Midbrain (tissue), 1 donor: ENCODE measurements around the gene RASA3.
A peak's percentile ranks its signal among the peaks of the same experiment; 100 is the strongest.
"Not testable (repeated sequence)": the region's sequence is repeated elsewhere in the genome, so short reads cannot be mapped to it uniquely, and the experiment has no call there.

ENCODE experiments used
- DNase-seq: peaks from one replicate; lab custom pipeline; 2025; lab: John Stamatoyannopoulos, UW

Gene RASA3

GRCh38 chr13:114002009-114002544 is 130.3 kb downstream of the RASA3 start:
- DNase-seq, result no peak

GRCh38 chr13:114001331-114002008 is 131.0 kb downstream of the RASA3 start:
- no peak for DNase-seq

DNA sequence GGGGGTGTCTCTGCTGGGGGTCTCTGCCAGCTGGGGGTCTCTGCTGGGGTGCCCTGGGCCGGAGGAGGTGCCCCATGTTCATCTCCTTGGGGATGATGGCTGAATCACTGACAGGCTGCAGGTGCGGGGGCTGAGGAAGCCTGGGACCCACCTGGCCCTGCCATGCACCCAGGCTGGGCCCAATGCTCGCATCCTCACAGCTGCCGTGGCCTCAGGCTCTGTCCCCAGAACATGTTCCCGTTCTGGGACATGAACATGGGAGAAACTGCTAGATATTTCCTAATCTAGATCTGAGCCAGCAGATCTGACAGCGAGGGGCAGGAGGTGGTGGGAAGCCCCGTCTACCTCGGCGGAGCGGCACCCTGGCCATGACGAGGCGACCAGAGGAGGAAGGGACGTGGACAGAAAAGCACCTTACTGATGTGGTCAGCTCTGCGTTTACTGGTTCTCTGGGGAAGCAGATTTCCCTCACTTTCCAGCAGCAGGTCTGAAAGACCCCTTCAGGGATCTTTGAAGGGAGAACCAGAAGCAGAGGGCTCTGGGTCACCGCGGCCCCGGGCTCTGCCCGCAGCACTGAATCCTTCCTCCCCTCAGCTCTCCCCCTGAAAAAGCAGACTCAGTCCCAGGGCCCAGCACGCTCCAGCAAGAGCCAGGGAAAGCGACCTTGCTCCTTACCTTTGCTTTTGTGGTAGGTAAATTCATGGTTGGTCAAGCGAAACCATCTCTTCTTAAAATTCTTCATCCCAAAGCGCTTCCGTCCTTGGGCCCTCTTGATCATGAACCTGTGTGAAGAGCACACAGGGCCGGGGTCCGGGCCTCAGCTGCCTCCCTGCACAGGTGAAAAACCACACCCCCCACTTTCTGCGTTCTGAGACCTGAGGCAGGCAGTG is 132.0 kb downstream of the RASA3 start:
- no peak for DNase-seq

DNA sequence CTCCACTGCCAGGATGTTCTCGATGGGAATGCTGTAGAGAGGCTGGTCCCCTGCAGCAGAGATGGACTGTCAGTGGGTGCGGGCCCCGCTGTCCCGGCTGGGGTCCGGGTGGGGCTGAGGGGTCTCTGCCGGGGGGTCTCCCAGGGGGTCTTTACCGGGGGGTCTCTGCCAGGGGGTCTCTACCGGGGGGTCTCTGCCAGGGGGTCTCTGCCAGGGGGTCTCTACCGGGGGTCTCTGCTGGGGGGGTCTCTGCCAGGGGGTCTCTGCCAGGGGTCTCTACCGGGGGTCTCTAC is 132.9 kb downstream of the RASA3 start:
- DNase-seq, result no peak

- DNase-seq, result no peak
These were observed 133.4 kb downstream of the RASA3 start for GRCh38 chr13:113998781-113999617.

- DNase-seq, result no peak
These were observed 134.3 kb downstream of the RASA3 start for GRCh38 chr13:113997845-113998751.

DNA sequence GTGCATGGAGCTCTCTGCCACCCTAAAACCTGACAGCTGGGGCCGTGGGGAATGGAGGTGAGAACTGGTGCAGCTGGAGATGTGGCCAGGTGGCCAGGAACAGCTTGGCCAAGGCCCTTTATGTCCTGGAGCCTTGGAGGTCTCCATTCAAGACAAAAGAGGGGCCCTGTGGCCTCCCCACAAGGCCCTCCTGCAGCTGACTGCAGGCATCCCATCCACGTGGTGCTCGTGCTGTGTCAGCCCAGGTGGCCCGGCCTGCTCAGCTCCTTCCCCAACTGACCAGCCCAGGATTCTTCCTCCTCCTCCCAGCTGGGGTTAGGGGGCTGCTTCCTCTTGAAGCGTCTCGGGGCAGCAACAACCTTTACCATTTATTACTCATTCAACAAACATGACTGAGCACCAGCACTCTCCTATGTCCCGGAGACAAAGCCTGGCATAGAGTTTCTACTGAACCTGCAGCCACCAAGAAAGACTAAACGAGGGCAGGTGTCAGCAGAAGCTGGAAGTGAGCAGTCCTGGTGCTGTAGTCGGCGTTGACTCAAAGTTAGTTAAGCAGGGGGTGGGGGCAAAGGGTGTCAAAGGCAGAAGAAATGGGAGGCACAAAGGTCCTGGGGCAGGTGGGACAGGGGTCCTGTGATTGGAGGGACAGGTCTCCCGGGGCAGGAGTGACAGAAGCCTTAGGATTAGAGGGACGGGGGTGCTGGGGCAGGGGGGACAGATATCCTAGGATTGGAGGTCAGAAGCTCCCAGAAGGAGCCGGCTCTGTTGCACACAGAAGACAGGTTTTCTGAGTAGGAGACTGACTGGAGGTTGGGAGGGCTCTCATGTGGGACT is 135.3 kb downstream of the RASA3 start:
- DNase-seq, result no peak

GRCh38 chr13:113996081-113996911 is 136.1 kb downstream of the RASA3 start:
- DNase-seq, result no peak

- no peak for DNase-seq
These were observed 137.3 kb downstream of the RASA3 start for GRCh38 chr13:113995051-113995601.

DNA sequence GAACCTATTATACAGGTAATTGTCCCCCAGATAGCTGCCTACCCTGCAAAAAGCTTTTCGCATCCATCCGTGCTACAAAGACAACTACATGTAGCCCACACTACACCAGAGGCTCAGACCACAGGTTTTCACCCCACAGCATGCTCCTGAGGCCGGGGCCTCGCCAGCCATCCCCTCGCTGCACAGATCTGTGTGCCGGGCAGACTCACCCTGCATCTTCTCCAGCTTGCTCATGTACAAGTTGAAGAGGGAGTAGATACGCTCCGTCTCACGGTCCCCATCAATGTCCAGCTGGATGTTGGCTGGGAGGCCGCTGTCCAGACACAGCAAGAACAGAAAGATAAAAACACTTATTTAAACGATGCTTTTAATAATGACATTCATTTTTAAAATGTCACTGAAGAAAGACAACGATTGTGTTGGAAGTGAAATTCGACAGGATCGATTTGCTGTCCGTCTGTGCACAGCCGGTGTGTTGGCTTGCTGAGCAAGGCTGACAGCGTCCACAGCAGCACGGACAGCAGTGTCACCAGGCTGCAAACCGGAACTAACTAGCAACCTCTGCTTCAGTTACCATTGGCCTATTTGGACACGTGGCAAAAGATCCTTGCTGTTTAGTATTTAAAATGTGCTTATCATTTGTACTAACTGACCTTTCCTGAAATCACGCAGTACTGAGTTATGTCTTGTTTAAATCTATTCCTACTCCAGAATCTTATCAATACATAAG is 140.0 kb downstream of the RASA3 start:
- DNase-seq, result no peak

- no peak for DNase-seq
These were observed 140.7 kb downstream of the RASA3 start for GRCh38 chr13:113991676-113992179.

DNA sequence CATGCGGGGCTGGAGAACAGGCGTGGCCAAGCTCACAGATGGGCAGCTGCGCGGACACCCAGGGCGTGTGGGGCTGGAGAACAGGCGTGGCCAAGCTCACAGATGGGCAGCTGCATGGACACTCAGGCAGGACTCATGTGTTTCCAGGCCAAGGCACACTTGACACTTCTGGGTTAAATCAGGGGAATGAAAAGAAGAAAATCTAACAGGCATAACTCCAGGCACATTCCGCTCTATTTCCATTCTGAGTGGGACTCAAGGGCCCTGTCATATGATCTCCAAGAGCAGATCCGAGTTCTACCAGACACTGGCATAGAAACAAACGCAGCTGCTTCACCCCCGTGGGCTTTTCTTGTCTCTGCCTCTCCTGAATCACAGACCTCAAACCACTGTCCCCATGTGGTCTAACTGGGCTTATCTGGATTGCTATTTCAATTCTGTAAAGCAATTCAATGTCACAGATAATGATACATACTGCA is 141.2 kb downstream of the RASA3 start:
- DNase-seq, result peak; percentile 5

DNA sequence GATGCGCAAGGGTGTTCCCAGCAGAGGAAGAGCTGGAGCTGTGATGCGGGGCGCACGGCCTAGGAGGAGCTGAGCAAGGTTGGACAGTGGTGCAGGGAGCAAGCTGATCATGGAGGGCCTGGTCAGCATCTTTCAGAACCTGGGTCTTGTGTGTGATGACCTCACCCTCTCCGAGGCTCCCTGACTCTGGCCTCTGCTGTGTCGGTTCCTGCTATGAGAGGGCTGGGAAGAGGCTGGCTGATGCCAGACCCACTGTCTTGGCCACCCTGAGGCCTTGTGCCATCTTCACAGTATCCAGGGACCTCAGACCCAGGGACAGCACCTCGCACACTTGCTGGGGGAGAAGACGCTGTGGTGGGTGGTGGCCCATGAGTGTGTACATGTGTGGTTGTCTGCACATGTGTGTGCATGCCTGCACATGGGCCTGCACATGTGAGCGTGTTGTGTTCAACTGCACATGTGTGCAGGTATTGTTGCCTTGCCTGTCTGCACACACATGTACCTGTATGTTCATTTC is 142.0 kb downstream of the RASA3 start:
- DNase-seq, result no peak

- DNase-seq, result no peak
These were observed 142.7 kb downstream of the RASA3 start for GRCh38 chr13:113989585-113990300.

- not testable (repeated sequence) for DNase-seq
These were observed 143.6 kb downstream of the RASA3 start for GRCh38 chr13:113988859-113989258.

GRCh38 chr13:113982296-113982661 is 150.1 kb downstream of the RASA3 start:
- DNase-seq, result no peak

DNA sequence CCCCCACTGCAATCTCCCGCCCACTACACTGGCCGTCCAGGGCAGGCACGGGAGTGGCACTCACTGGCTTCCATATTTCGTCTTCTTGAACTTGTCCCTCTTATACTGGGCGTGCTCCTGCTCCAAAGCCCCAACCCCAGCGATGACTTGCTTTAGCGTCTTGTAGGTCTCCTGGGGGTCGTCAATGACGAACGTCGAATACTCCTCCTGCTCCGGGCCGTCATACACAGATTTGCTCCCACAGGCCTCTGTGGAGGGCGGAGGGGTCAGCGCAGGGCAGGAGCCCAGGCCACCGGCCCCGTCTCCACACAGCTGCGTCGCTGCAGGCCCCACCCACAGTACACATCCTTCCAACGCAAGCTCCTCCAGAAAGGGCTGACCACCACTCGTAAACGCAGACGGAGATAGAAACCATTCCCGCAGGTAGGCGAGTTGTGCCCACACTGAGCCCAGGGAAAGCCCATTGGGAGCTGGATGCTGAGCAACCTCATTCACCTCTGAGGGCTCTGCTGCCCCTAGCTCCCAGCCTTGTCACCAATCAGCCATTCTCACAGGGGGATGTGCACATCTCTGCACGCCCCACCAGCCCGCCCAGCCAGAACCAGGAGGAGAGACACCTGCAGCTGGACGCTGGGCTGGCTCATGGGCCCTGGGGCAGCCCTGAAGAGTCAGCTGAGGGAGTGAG is 150.7 kb downstream of the RASA3 start:
- DNase-seq, result no peak
